ENCODE data around the gene SPATA20.

The SPATA20 gene

DNA sequence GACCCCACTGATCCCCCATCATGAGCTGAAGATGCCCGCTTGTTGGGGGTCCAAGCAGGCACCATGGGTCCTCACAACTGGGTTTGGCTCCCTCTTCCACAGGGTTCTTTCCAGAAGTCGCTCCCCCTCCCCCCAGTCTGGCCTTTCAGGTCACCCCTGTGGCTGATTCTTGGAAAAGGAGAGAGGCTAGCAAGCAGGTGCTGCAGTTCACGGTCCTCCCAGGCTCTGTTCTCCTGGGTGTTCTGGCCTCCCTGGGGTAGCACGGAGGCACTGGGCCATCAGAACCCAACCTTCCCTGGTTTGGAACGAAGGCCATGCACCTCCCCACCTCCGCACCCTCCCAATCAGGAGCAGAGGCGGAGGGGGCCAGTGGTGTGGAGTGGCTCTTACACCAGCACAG is 32.4 kb downstream of the SPATA20 start:
- no peak for DNase-seq (ENCODE audit: low read depth)

GRCh38 chr17:50580646-50581045 is 33.7 kb downstream of the SPATA20 start:
- no peak for DNase-seq (ENCODE audit: low read depth)

DNA sequence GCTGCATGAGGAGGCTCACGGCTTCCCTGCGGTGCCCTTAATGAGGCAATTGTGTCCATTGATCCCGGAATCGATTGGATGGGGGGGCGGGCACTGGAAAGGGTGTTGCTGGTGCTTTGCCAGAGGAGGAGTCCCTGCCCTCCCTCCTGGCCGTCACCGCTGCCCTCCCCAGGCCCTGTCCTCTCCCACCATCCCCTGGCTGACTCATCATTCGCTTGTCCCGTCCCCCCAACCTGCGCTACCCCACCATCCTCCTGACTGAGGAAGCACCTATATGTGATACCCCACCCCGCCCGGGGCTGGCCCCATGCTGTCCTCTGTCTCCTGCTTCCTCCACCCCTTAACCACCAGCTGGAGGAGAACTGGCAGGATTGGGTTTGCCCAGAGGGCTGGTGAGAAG is 34.3 kb downstream of the SPATA20 start:
- DNase-seq (ENCODE audit: low read depth): no peak

- DNase-seq (ENCODE audit: low read depth): no peak
These were observed 35.8 kb downstream of the SPATA20 start for GRCh38 chr17:50582741-50583140.

GRCh38 chr17:50583641-50584040 is 36.7 kb downstream of the SPATA20 start:
- DNase-seq (ENCODE audit: low read depth): no peak

DNA sequence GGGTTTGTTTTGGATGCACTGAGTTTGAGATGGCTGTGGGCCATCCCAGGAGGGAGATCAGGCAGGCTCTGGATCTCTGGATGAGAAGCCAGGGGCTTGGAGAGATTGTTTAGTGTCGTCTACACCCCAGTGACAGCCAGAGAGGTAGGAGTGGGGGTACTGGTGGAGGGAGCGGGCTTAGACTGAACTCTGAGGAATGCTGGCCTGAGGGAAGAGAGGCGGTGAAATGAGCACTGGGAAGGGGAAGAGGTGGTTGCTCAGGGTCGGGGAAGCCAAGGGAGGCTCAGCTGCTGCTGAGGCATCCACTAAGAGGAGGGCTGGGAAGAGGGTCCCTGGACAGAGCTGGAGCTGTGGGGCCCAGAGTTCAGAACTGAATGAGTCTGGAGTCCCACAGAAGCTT is 37.1 kb downstream of the SPATA20 start:
- DNase-seq (ENCODE audit: low read depth): no peak

DNA sequence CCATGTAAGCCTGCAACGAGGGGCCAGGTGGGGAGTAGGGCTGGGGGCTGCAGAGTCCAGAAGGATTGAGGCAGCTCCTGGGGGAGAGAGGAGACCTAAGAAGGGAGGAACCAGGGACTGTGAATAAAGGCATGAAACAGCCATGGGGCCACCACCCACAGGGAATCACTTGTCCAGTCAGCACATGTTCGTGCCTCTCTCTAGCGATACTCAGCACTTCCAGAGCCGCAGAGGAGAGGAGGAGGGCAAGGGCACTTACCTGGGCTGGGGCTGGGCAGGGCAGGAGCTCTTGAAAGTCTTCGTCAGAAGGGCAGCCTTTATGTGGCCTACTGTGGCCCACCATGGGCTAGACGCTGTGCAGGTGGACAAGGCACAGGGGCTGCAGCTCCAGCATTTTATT is 37.8 kb downstream of the SPATA20 start:
- no peak for DNase-seq (ENCODE audit: low read depth)

DNA sequence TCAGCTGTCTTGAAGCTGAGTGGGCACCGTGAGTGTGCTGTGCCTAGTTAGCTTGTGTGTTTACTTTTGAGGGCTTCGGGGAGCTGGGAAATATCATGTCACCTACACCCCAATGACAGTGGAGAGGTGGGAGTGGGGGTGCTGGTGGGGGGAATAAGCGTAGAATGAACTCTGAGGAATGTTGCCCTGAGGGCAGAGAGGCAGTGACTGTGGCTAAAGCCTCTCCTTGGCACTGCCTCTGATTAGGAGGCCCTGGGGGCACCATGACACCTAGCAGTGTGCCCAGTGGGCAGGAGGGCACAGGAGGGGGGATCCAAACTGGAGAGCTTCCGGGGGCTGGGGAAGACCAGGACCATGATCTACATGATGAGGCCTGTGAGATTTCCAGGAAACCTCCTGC is 38.4 kb downstream of the SPATA20 start:
- no peak for DNase-seq (ENCODE audit: low read depth)

- no peak for DNase-seq (ENCODE audit: low read depth)
These were observed 38.9 kb downstream of the SPATA20 start for GRCh38 chr17:50585891-50586290.

GRCh38 chr17:50586421-50587247 is 39.7 kb downstream of the SPATA20 start:
- no peak for DNase-seq (ENCODE audit: low read depth)

DNA sequence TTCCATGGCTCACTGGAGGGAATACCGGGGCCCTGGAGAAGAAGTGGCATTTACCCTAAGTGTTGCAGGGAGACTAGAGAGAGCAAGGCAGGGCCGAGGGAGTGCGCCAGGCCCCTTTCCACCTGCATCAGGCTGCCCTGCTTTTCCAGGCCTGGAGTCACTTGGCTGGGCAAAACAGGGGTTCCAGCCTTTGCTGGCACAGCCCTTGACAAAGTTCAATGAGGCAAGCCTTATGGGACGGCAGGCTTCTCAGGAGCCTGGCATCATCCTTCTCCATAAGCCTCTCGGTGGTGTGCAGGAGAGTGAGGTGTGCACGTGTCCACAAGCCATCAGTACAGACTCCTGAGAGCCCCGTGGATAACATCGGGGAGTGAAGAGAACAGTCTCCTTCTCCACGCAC is 40.6 kb downstream of the SPATA20 start:
- no peak for DNase-seq (ENCODE audit: low read depth)

DNA sequence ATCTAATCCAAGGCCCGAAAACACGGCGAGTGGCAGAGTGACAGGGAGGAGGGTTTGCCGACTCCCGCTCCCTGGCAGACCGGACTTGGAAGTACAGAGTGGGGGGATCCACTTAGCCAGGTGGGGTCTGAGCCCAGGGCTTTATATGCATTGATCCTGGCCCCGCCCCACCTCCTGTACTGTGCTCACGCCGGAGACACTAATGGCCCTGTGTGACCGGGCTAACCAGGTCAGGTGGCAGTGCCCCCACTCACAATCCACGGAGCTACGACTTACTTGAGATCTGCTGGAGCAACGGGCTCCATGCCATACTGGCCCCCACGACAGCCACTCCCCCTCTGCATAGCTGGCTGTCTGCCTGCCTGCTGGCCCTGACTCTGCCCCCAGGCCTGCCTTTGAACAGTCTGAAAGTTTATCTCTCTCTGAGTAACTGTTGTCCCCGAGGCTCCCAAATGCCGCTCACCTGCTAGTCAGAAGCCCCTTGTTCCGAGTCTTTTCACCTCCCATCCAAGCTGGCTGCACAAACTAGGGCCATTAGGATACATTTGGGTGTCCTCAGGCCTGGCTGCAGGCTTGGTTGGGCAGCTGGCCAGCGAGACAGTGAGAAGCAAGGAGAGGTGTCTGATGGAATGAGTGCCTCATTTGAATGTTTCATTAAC is 41.5 kb downstream of the SPATA20 start:
- peak; percentile 8 for DNase-seq (ENCODE audit: low read depth)

DNA sequence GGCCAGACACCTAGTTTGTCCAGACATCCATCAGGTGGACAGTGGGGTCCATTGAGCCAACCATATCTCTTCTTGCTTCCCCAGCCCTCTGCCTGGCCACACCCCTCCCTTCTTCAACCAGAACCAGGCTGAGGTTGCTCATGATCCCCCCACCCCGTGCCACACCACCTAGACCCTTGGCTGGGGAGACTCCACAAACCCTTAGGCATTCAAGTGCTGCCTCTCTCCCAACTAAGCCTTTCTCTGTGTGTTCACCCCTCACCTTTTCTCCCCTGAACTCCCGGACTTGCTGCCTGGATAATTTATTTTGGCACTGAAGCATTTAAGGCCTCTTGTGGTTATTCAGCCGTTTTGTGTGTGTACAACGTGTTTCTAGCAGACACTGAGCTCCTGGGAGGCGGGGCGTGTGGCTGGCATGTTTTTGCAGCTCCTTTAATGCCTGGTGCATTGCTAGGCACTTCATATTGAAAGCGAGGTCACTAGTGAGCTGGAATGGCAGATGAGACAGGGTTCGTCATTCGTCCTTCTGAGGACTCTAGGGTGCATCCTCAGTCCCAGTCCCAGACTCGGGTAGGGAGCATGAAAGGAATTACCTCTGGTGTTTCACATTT is 42.2 kb downstream of the SPATA20 start:
- peak; percentile 21 for DNase-seq (ENCODE audit: low read depth)

DNA sequence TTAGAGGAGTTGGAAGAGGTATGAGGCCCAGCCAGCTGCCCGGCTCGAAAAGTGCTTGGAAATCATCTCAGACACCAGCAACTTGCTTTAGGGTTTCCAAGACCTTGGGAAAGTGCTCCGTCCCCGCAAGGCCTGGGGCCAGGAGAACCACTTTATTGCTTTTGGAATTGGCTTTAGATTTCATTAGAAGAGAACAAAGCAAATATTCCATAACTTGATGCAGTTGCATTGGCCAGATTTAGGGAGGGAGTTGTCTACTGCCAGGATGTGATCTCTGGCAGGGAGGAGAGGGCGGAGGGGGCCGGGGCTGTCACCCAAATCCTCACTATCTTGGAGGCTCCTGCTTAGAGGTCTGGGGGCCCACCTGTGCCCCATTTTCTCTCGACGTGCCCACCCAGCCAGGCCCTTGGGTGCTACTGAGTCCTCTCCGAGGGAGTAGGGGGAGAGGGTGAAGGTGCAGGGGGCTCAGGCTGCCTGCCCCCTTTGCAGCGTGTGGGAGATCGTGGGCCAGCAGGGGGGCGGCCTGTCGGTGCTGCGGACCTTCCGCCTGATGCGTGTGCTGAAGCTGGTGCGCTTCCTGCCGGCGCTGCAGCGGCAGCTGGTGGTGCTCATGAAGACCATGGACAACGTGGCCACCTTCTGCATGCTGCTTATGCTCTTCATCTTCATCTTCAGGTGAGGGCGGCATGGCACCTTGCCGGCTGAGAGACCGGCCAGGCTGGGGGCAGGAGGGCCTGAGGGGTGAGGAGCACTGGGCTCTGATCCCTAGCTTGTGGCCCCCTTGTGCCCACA is 44.2 kb downstream of the SPATA20 start:
- no peak for DNase-seq (ENCODE audit: low read depth)

DNA sequence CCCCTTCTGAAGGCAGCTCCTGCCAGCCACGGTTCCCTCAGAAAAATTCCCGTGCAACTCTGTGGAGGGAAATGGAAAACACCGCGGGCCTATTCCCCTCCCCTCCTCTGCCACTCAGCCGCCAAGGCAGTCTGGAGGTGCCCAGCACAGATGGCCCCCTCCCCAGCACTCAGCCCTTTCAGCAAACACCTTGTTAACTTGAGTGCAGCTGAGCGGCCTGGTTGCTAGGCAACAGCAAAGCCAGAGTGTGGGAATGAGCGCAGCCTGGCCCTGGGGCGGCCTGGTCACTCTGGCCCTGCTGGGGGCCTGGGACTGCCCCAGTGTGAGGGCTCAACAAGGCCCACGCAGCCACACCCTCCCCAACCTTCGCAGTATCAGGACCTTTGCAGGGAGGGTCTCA is 46.3 kb downstream of the SPATA20 start:
- DNase-seq (ENCODE audit: low read depth): peak; percentile 34

- no peak for DNase-seq (ENCODE audit: low read depth)
These were observed 47.3 kb downstream of the SPATA20 start for GRCh38 chr17:50594128-50594823.

DNA sequence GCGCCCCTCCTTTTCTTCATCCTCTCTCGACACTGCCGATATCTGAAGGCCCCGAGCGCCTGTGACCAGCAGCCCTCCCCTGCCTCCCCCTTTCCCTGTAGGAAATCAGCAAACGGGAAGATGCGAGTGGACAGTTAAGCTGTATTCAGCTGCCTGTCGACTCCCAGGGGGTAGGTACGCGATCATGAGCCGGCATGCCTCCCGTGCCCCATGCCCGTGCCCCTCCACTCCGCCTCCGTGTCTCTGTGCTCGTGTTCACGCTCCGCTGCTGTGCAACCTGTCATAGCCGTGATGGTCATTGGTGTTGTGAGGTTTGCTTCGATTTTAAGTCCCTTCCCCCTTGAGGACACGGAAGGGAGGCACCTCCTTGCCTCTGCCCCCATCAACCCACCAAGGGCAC is 47.9 kb downstream of the SPATA20 start:
- DNase-seq (ENCODE audit: low read depth): no peak

GRCh38 chr17:50596191-50597037 is 49.4 kb downstream of the SPATA20 start:
- no peak for DNase-seq (ENCODE audit: low read depth)

GRCh38 chr17:50598487-50598886 is 51.5 kb downstream of the SPATA20 start:
- no peak for DNase-seq (ENCODE audit: low read depth)

- no peak for DNase-seq (ENCODE audit: low read depth)
These were observed 52.6 kb downstream of the SPATA20 start for GRCh38 chr17:50599606-50600005.

DNA sequence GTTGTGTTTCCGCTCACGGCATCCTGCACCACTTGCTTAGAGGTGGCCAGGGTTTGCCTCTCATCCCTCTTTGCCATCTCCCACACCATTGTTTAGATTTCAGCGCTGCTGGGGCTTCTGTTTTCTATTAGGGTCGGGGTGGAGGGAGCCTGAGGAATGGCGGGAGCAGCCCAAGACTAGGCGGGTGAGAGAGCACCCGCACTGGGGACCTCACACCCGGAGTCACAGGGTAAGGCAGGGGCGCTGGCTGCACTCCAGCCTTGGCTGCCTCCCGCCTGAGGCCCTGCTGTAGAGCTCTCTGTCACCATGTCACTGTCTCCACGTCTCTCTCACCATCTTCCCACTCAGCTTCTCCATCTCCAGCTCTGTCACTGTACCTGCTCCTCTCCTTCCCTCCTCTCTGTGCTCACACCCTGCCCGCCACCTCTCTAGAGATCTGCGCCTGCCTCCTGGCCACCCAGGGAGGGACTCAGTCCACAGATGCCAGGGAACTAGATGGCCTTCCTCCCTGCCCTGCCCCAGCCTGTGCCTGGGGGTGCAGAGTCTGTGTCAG is 54.9 kb downstream of the SPATA20 start:
- DNase-seq (ENCODE audit: low read depth): no peak

Measured in EH (cell line).